GM18499 (cell line): Measurements from ENCODE around the gene HOXC12.

Source experiments
- ATAC-seq: cut with Tn5 transposase; IDR thresholded peaks from one replicate; pipeline ENCODE4 v1.9.1; 2021; ENCODE audit warnings: moderate number of reproducible peaks; ENCODE audit not compliant: insufficient read depth, unreplicated experiment

Gene HOXC12, protein sequence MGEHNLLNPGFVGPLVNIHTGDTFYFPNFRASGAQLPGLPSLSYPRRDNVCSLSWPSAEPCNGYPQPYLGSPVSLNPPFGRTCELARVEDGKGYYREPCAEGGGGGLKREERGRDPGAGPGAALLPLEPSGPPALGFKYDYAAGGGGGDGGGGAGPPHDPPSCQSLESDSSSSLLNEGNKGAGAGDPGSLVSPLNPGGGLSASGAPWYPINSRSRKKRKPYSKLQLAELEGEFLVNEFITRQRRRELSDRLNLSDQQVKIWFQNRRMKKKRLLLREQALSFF

DNA sequence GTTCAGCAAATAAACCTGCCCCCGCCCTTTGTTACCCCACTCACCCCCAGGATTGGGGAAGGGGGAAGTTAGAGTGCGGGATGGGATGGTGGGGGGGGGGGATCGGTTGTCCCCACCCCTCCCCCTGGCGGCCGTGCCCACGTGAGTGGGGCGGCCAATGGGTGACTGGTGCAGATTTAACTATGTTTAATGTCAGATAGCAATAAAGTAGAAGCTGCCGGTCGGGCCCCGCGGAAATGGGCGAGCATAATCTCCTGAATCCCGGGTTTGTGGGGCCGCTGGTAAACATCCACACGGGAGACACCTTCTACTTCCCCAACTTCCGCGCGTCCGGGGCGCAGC, at the start of gene HOXC12:
Gene HOXC12 (plus strand): TSS at position 210 of the 342 bp plus-strand sequence. CDS start 27 bp downstream, at position 237.
- no peak for ATAC-seq

DNA sequence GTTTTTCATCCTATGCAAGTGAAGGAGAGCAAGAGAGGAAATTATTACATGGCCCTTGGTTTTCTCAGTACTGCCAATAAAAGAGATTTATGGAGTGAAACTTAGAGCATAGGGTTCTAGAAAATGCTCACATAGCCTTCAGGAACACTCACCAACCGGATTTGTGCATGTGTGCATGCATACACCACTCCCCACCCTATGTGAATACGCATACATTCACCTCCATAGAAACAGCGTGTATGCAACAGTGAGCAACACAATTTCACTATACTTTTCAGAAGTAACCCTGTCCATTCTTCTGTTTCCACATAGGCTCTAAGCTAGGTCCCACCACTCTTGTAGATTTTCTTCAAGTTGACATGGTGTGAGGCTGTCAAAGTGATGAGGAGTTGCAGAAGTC, 47.6 kb upstream of the HOXC12 start:
- no peak for ATAC-seq

DNA sequence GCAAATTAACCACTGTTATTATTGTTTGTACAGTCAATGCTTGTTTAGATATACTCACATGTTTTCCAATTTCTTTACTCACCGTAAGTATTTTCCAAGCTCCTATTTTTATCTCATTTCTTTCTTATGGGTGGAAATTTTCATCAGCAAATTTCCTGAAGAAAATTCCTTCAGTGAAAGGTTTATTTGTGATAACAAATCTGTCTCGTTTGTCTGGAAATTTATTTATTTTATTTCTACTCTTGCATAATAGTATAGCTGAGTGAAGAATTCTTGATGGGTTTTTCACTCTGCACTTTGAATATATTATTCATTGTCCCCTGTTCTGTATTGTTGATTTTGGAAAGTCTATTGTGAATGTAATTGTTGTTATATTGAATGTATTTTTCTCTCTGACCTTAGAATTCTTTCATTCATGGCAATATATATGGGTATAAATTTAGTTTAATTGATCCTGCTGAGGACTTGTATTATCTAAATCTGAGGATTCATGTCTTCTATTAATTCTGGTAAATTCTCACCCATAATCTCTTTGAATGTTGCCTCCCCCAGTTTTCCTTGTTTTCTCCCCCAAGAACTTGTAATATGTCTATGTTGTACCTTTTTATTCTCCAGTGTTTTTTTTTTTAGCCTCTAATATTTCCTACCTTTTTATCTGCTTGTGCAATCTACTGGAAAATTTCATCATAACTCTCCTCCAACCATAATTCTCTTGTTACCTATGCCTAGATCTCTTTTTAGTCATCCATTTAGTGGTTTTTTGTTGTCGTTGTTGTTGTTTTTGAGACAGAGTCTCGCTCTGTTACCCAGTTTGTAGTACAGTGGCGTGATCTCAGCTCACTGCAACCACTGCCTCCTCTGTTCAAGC, 37.7 kb upstream of the HOXC12 start:
- no peak for ATAC-seq

DNA sequence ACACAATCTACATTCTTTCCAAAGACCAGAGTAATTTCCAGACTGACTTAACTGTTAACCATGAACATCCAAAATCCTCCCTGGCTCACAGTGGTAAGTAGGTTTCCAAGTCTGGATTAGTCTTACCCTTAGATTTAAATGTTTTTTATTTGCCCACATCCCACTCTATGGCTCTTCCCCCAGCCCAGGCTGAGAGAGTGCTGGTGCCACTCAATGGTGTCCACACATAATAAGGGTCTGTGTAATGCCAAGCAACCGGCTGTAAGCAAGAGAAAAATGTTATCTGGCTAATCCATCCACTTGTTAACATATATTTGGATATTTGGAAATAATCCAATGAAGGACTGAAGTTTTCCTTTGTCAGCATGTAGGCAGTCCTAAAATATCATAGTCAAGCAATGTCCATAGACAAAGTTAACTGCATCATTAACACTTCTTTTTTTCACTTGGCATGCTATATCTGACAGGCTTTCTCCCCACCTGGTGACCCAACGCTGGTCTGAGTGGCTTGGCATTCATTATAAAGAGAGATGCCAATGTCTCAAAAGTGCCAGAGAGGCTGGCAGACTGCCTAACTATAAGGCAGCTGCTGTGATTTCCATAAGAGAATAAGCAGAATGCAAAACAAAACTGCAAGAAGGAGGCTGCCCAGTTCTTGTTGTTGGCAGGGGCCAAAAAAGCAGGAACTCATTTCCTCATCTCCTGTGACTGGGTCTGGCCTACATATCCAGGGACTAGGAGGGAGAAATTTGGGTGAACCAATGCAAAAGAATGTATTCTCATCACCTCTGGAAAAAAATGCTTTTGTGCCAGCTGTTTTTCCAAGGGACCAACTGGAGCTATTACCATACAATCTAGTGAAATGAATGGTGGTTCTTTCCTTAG, 29.9 kb upstream of the HOXC12 start:
- no peak for ATAC-seq

DNA sequence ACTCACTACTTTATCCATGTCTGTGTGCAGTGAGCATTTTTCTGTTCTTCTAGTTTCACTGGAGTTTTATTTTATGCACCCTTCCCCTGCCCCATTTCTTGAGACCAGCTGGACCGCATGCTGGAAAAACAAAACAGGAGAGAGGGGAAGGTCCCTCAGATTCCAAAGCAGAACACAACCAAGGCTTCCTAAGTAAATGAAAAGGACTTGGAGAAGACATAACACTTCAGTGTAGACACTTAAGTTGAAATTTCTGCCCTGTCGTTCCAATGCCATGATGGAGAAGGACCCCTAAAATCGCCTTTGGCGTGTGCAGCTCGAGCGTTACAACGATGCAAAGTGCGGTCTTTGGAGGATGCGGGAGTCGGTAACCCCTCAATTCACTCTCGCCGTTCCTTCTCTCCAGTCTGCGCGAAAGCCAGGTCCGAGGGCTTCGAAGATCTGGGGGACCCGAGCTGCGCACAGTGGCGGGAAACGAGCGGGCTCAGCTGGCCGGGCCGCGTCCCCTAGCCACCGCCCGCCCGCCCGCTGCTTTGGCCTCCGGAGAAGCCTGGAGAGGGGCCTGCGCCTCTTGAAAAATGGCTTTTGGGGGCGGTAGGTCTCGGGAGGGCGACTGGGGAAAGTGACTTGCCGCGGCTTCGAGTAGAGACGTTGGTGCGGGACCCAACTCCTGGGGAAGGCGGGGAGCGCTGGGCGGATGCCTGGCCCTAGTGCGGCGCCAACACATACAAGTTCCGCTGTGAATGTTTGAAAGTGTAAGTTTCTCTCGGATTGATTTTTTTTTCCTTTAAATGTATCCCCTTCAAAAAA, 27.3 kb upstream of the HOXC12 start:
- no peak for ATAC-seq

DNA sequence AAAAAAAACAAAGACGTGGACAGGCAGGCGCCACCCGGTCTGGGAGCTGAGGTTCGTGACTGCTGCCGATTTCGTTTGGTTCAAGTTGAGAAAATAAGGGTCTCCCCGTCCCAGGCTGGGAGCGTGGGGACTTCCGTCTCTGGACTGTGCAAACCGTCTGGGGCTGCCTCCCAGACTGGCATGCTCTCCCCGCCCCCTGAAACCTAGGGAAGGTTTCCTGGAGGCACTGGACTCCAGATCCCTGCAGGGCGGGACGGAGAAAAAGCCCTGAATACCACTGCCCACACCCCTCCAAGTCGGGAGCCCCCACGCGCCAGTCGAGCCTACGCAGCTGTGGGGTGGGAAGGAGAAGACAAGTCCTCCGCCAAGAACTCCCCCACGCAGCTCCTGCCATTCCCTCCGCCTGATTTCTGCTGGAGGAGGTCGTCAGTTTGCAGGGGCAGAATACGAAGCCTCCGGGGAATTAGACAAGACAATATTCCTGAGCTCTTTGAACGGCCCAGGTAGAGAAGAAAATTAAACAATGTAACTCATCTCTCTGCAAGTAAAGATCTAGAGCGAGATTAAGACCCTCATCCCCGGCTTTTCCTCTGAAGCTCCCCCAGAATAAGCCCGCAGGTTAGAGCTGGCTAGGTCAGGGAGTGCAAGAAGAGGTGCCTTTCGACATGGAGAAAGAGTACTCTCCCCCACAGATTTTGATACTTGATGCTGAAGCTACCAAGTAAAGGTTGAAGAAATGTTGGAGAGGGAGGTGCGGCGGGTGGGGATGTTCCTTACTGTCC, 26.5 kb upstream of the HOXC12 start:
- ATAC-seq = no peak

DNA sequence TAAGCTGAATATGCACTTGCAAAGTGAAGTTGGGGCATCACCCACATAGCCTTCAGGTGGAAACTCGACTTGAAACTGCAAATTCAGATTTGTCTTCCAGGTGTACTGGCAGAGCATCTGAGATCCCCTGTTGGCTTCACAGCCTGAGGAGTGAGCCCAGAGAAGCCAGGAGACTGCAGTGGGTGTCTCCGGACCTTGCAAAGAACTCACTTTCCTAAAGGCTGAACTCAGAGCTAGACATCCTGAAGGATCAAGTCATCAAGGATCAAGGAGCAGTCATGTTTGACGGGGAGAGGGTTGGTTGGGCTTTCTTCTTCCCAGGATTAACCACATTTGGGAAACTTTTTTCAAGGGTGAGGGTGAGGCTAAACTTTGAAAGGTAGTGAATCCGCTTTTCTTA, 25.2 kb upstream of the HOXC12 start:
- no peak for ATAC-seq

DNA sequence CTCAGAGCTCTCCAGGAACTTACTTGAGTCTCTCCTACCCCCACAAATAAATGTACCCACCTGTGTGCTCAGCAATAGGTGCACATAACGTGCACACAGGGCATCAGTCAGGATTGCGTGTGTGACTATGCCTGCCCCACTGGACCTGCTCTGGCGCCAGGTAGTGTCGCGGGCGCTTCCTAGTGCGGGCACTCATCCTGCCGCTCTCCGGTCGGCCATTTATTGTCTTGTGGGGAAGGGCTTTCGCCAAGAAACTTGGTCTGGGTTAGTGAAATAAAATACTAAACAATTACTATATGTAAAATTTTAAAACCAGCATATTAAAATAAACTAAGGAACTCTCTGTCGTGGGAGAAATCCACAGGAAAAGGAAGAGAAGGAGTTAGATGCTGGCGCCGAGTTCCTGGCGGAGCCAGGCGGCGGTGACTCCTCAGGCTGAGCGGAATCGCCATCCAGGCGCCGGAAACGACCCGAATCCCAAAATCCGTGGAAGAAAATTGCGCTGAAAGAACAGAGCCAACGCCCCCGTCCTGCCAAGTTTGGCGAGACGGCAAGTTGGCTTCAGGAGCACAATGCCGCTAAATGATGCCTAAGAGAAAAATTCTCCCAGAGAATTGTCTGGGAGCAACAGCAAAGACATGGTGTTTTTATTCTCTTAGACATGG, 24.0 kb upstream of the HOXC12 start:
- no peak for ATAC-seq

DNA sequence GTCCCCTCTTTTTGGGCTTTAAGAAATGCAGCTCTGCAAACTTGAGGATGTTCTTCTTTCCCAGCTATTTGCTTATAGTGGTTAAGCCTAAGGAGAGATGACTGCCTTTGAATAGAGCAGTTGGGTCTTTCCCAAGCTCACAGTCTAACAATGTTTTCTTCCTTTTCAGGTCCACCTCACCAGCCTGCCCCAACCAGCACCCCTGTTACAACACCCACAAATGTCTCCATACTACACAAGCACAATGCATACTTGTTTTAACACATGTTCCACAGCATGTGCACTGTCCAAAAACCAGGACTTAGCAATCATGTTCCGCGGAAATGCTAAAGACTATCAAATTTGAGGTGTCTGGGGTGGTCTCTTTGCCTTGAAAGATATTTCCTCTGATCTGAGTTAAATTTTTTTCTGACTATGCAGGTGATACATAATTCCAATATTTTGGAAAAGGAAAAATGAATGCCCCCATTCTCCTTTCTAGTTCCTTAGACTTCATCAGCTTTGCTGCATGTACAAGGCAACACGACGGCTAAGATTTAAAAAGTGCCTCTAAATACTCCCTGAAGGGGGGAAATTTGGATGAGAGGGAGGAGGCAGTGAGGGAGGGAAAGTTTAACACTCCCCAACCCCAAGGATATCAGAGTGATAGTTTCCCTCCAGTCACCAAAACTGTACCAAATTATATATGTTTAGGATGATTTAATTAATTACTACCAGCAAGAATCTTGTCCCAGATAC, 22.7 kb upstream of the HOXC12 start:
- no peak for ATAC-seq

DNA sequence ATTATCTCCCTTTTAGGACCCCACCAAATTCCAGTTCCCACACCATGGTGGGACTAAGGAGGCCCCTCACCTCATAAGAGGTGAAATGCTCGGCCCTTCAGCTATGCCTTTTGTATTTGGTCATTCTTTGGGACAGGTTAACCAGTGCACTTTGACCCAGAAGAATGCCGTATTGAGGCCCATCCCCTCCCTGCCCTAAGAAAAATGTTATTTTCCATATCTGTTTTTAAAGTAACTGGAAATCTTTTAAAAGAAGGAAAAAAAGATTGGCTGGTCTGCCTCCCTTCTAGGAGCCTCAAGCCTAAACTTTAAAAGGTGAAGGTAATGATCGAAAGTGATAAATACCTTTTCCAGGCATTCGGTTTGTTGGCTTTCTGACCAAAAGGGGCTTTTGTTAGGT, 21.8 kb upstream of the HOXC12 start:
- no peak for ATAC-seq

DNA sequence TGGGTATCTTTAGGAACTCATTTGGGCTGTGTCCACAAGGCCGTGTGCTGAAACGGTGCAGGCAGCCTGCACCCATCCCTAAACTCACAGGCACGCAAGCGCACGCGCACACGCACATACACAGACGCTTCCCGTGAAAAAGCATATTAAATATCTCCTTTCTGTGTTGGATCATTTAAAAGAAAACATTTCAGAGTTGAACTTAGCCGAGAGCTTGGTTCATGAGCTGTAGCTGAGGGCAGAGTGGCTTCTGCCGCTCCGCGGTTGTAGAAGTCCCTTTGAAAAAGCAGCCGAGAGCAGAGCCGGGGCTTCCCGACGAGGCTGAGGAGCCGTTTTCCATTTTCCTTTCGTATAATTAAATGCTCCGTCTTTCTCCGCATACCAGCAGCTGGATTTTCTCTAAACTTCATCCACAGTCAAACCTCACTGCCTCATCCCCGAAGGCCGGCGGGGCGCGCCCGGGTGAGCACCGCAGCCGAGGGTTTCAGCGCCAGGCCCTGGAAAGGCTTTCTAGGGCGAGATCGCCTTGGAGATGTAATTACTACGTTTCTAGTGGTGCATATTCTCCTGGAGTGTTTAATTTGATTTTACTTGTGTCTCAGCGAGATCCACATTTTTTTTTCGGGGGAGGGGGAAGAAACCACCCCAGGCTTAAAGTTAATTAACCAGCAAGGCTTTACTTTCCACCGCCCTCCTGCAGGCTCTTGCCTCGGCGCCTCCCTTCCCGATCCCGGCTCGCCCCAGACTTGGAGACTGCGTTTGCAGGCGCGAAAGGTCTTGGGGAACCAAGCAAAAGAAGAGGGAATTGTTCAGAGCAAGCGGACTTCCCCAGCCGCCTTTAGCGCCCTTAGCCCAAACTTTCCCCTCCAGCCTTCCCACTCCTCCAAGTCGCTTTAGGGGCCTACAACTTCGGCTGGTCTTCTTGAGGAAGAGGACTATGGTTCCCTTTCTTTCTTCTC, 19.0 kb upstream of the HOXC12 start:
- ATAC-seq = no peak

DNA sequence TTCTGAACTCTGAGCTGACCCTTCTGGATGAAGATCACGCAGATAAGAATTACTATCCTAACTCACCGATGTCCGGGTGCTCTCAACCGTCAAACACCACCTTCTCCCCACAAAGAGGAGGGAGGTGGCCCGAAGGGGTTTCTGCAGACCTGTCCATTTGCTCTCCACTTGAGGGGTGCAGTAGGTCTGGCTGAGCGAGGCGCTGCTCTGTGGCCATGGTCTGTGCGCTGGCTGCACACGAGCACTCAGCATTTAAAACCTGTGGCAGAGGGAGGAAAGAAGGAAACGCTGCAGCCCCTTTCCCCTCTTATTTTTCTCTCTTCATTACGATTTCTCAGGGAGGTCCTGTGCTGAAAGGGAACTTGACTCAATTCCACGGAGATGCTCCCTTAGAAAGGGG, 17.6 kb upstream of the HOXC12 start:
- no peak for ATAC-seq

DNA sequence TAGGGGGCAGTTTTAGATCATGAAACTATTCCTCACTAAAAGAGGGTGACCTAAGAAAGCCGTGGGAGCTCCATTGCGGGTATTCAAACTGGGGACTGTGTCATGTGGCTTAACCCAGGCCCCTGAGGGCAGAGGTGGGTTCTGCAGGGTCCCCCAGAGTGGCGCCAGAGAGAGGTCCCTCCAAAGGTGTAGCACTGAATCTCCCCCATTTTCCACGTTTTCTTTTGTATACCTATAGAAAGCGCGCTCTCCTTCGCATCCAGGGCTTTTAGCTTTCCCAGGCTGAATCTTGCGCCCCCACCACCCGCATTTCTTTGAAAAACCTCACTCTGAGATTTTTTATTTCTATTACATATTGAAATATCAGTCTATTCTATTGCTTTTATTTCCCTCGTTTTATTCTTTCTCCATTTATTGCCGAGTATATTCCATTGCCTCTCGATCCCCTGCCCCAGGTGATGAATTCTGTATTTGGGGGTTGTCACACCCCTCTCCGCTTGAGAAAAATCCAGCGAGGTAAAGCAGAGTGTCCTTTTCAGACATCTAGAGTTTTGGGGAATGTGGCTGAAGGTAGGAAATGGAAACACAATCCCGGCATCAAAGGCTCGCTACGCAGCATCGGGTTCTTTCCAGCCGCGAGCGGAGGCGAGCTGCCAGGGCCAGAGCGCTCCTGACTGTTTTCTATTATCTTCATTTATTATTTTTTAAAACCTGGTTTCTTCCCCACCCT, 16.9 kb upstream of the HOXC12 start:
- no peak for ATAC-seq

DNA sequence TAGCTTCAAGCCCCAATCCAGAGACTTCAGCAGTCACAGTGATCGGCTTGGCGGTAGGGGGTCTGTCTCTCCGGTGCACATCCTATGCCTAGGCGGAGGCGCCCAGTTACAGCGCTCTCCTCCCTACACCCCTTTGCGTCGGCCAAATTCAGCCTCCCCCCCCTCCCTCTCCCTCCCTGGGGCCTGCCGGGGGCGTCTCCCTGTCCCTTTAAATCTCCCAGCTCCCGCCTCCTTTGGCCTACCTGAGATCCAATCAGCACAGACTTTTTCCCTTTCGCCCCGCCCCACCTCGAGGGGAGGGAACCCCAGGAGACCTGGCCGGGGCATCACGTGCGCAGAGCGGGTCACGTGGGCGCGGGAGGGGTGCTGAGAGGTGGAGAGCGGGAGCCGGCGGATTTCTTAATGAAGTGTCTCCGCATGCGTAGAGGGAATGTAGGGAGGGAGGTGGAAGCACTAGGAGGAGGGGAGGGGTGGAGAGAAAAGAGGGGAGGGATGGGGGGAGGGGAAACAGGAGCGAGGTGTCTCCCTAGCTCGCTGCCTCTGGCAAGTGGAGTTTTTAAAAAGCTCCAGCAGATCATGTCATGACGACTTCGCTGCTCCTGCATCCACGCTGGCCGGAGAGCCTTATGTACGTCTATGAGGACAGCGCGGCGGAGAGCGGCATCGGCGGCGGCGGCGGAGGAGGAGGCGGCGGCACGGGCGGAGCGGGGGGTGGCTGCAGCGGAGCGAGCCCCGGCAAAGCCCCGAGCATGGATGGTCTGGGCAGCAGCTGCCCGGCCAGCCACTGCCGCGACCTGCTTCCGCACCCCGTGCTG, 16.2 kb upstream of the HOXC12 start, which contains the start of gene HOXC13:
Gene HOXC13 (plus strand): TSS at position 506 of the 815 bp plus-strand sequence. CDS start 76 bp downstream, at position 582.
- ATAC-seq = no peak
